Neural cell (in vitro differentiated cells): ENCODE data around the gene MDFIC2.

Experiments
- CTCF ChIP-seq: fragments of 450-650 bp; IDR thresholded peaks from 2 replicates; pipeline ENCODE4 v1.5.1; 2014; ENCODE audit warnings: antibody characterized with exemption, mild to moderate bottlenecking, moderate library complexity; ENCODE audit not compliant: poor library complexity, severe bottlenecking
- EZH2 ChIP-seq: fragments of 200-600, 300-800 bp; shearing (Covaris generic), sonication (generic); IDR thresholded peaks from 2 replicates; pipeline ENCODE4 v1.6.1; 2014; ENCODE audit warnings: antibody characterized with exemption, low read length, borderline replicate concordance, mild to moderate bottlenecking; ENCODE audit not compliant: insufficient read depth, poor library complexity, severe bottlenecking
- POLR2AphosphoS5 ChIP-seq: IDR thresholded peaks from 2 replicates; pipeline ENCODE4 v1.6.1; 2012
- RAD21 ChIP-seq: fragments of 450-650 bp; conservative IDR thresholded peaks from 2 replicates; pipeline ENCODE4 v1.6.1; 2014; ENCODE audit warnings: antibody characterized with exemption, mild to moderate bottlenecking, moderate library complexity
- REST ChIP-seq: IDR thresholded peaks from 2 replicates; pipeline ENCODE4 v1.6.1; 2012; ENCODE audit warnings: borderline replicate concordance
- SMC3 ChIP-seq: fragments of 450-650 bp; conservative IDR thresholded peaks from 2 replicates; pipeline ENCODE4 v1.6.1; 2014; ENCODE audit warnings: antibody characterized with exemption, mild to moderate bottlenecking, moderate library complexity; ENCODE audit not compliant: poor library complexity
- TAF1 ChIP-seq: IDR thresholded peaks from 2 replicates; pipeline ENCODE4 v1.6.1; 2012; ENCODE audit warnings: low read depth

- TF ChIP-seq RAD21 = no peak
- no peak for TF ChIP-seq CTCF
- TF ChIP-seq EZH2 = no peak
- TF ChIP-seq REST = no peak
- TF ChIP-seq POLR2AphosphoS5 = no peak
- no peak for TF ChIP-seq TAF1
- TF ChIP-seq SMC3 = no peak
Measured at GRCh38 chr3:70360979-70361760, 48.7 kb upstream of the MDFIC2 start.
